Common myeloid progenitor, CD34-positive (primary cell): ENCODE measurements around the gene LHX5.
"Not testable (repeated sequence)": the region's sequence is repeated elsewhere in the genome, so short reads cannot be mapped to it uniquely, and the experiment has no call there.

Source experiments
- CTCF ChIA-PET: fragments of 350-600 bp; sonication (Branson Sonifier 250); formaldehyde crosslinking; loops from one replicate; lab custom pipeline; 2021; ENCODE audit warnings: antibody characterized with exemption; lab: Charles Lee
- POLR2A ChIA-PET: fragments of 350-600 bp; sonication (Branson Sonifier 250); formaldehyde crosslinking; loops from one replicate; lab custom pipeline; 2021; ENCODE audit warnings: antibody characterized with exemption; lab: Charles Lee
- DNase-seq, 3 donors: peaks; one replicate each; pipeline versions ENCODE4 v3.0.0 to v3.0.0-alpha.2; 2013
- H3K27ac ChIP-seq, 2 experiments: 1 replicate in 1 of 2; 2 replicates in 1 of 2; pipeline ENCODE4 v1.7.0; 2013; ENCODE audit warnings: inconsistent platforms in 2 of 2, low read length in 2 of 2, mild to moderate bottlenecking in 2 of 2, low read depth in 1 of 2, moderate library complexity in 1 of 2; ENCODE audit not compliant: severe bottlenecking in 2 of 2, insufficient read depth in 1 of 2, poor library complexity in 1 of 2
- H3K27me3 ChIP-seq, 5 experiments: replicated peaks in 2 of 5; 1 replicate in 3 of 5; 2 replicates in 2 of 5; pipeline versions ENCODE4 v1.6.1 to v1.7.0; 2013; ENCODE audit warnings: low read length in 4 of 5, mild to moderate bottlenecking in 2 of 5, moderate library complexity in 2 of 5, inconsistent platforms in 1 of 5; ENCODE audit not compliant: insufficient read depth in 5 of 5, control insufficient read depth in 4 of 5
- H3K36me3 ChIP-seq, 4 experiments: 1 replicate in 2 of 4; 2 replicates in 2 of 4; pipeline versions ENCODE4 v1.6.1 to v1.7.0; 2013; ENCODE audit warnings: low read length in 3 of 4, control low read depth in 1 of 4, mild to moderate bottlenecking in 1 of 4; ENCODE audit not compliant: control insufficient read depth in 4 of 4, insufficient read depth in 4 of 4
- H3K4me1 ChIP-seq, 4 experiments: 1 replicate in 3 of 4; 2 replicates in 1 of 4; pipeline versions ENCODE4 v1.6.1 to v1.7.1; 2013; ENCODE audit warnings: low read length in 3 of 4, mild to moderate bottlenecking in 3 of 4, control low read depth in 1 of 4, inconsistent platforms in 1 of 4, moderate library complexity in 1 of 4; ENCODE audit not compliant: control insufficient read depth in 4 of 4, insufficient read depth in 4 of 4; ENCODE audit errors: control extremely low read depth in 1 of 4
- H3K4me3 ChIP-seq, 7 experiments: 1 replicate in 4 of 7; 2 replicates in 3 of 7; pipeline versions ENCODE4 v1.5.1 to v1.7.0; 2013; ENCODE audit warnings: mild to moderate bottlenecking in 7 of 7, low read length in 6 of 7, moderate library complexity in 6 of 7, inconsistent platforms in 2 of 7, low read depth in 2 of 7, control low read depth in 1 of 7; ENCODE audit not compliant: insufficient read depth in 4 of 7, control insufficient read depth in 1 of 7; ENCODE audit errors: extremely low read depth in 1 of 7
- H3K9me3 ChIP-seq, 5 experiments: 1 replicate in 4 of 5; 2 replicates in 1 of 5; pipeline versions ENCODE4 v1.6.1 to v1.7.1; 2013; ENCODE audit warnings: low read length in 4 of 5, mild to moderate bottlenecking in 2 of 5, inconsistent platforms in 1 of 5, low read depth in 1 of 5, moderate library complexity in 1 of 5; ENCODE audit not compliant: control insufficient read depth in 4 of 5, insufficient read depth in 2 of 5; ENCODE audit errors: control extremely low read depth in 1 of 5
- WGBS: methylation state at CpG from one replicate; pipeline ENCODE4 v1.1.5; 2013; ENCODE audit not compliant: insufficient coverage; 5-methylcytosine and 5-hydroxymethylcytosine counted together

Gene LHX5

GRCh38 chr12:113505941-113506340 is 34.3 kb upstream of the LHX5 start:
- no peaks in the 10 kb centered on the region for H3K4me1 ChIP-seq
- H3K36me3 ChIP-seq: no peaks in the 10 kb centered on the region
- no peak overlapping the region for H3K27ac ChIP-seq
- H3K27me3 ChIP-seq: peaks cover 3 to 77% (median 19%) of the 10 kb centered on the region in 5 experiments
- no peak for DNase-seq
- ChIA-PET CTCF (no interaction called here), POLR2A (no interaction called here)
- WGBS: 60% methylated on average over 6 of the region's 7 CpGs
- H3K4me3 ChIP-seq: no peak overlapping the region
- H3K9me3 ChIP-seq: peaks cover 0 to 13% (median 2%) of the 10 kb centered on the region in 5 experiments

GRCh38 chr12:113504917-113505316 is 33.2 kb upstream of the LHX5 start:
- Histone ChIP-seq H3K27me3 (peaks cover 3 to 77% (median 19%) of the 10 kb centered on the region in 5 experiments), H3K4me3 (no peak overlapping the region), H3K9me3 (peaks cover 0 to 13% (median 2%) of the 10 kb centered on the region in 5 experiments), H3K27ac (no peak overlapping the region), H3K36me3 (no peaks in the 10 kb centered on the region), H3K4me1 (no peaks in the 10 kb centered on the region)
- POLR2A ChIA-PET: no interaction called here
- DNase-seq: no peak
- WGBS: 90% methylated on average over 8 of the region's 8 CpGs
- CTCF ChIA-PET: no interaction called here

- POLR2A ChIA-PET: no interaction called here
- Histone ChIP-seq H3K4me1 (no peaks in the 10 kb centered on the region), H3K4me3 (no peak overlapping the region), H3K27ac (no peak overlapping the region), H3K36me3 (no peaks in the 10 kb centered on the region), H3K9me3 (peaks cover 0 to 13% (median 2%) of the 10 kb centered on the region in 5 experiments), H3K27me3 (peaks cover 3 to 77% (median 10%) of the 10 kb centered on the region in 5 experiments)
- no peak for DNase-seq
- CTCF ChIA-PET: no interaction called here
- WGBS: 46% methylated on average over 6 of the region's 9 CpGs
Measured at GRCh38 chr12:113500782-113501311, 29.2 kb upstream of the LHX5 start.

GRCh38 chr12:113500306-113500675 is 28.6 kb upstream of the LHX5 start:
- H3K9me3 ChIP-seq: peaks cover 0 to 13% (median 2%) of the 10 kb centered on the region in 5 experiments
- 46% methylated on average over 7 of the region's 8 CpGs for WGBS
- no peaks in the 10 kb centered on the region for H3K4me1 ChIP-seq
- H3K27me3 ChIP-seq: peaks cover 3 to 72% (median 10%) of the 10 kb centered on the region in 5 experiments
- ChIA-PET POLR2A (no interaction called here), CTCF (no interaction called here)
- H3K27ac ChIP-seq: no peak overlapping the region
- no peak overlapping the region for H3K4me3 ChIP-seq
- no peak for DNase-seq
- no peaks in the 10 kb centered on the region for H3K36me3 ChIP-seq

- ChIA-PET POLR2A (no interaction called here), CTCF (no interaction called here)
- 48% methylated on average over 3 of the region's 4 CpGs for WGBS
- H3K36me3 ChIP-seq: no peaks in the 10 kb centered on the region
- H3K4me1 ChIP-seq: no peaks in the 10 kb centered on the region
- H3K4me3 ChIP-seq: no peak overlapping the region
- H3K9me3 ChIP-seq: peaks cover 0 to 11% (median 2%) of the 10 kb centered on the region in 5 experiments
- no peak for DNase-seq
- H3K27ac ChIP-seq: no peak overlapping the region
- H3K27me3 ChIP-seq: peaks cover 3 to 68% (median 12%) of the 10 kb centered on the region in 5 experiments
Measured at GRCh38 chr12:113498490-113498889, 26.8 kb upstream of the LHX5 start.

- H3K4me1 ChIP-seq: no peaks in the 10 kb centered on the region
- WGBS: 90% methylated on average over 5 of the region's 7 CpGs
- no peak for DNase-seq
- H3K9me3 ChIP-seq: peaks cover 0 to 10% (median 2%) of the 10 kb centered on the region in 5 experiments
- H3K36me3 ChIP-seq: no peaks in the 10 kb centered on the region
- POLR2A ChIA-PET: interaction anchor here (0.5 kb wide), 1 partner anchor 45 kb away, joined by 4 read pairs; no protein-coding TSS in a partner anchor
- no peak overlapping the region for H3K4me3 ChIP-seq
- peaks cover 3 to 68% (median 13%) of the 10 kb centered on the region in 5 experiments for H3K27me3 ChIP-seq
- no peak overlapping the region for H3K27ac ChIP-seq
- CTCF ChIA-PET: no interaction called here
Measured at GRCh38 chr12:113497693-113498092, 26.0 kb upstream of the LHX5 start.

GRCh38 chr12:113495941-113496340 is 24.3 kb upstream of the LHX5 start:
- not testable (repeated sequence) for H3K4me3 ChIP-seq, H3K27ac ChIP-seq
- 91% methylated on average over 5 of the region's 6 CpGs for WGBS

More at GRCh38 chr12:113495941-113496340, 24.3 kb upstream of the LHX5 start:
- H3K36me3 ChIP-seq, CTCF ChIA-PET, DNase-seq, H3K9me3 ChIP-seq, POLR2A ChIA-PET, H3K4me1 ChIP-seq: not testable (repeated sequence)
- peaks cover 0 to 51% (median 7%) of the 10 kb centered on the region in 5 experiments for H3K27me3 ChIP-seq
